Measurements from ENCODE around the gene LMBR1L. TPM values are rescaled to one million over a fixed set of nuclear protein-coding genes. Genes with fewer than 3 reads are reported as not detected.
"Not testable (repeated sequence)": the region's sequence is repeated elsewhere in the genome, so short reads cannot be mapped to it uniquely, and the experiment has no call there.

LMBR1L gene
- total RNA-seq, 1 experiment from 2014 or later = 46.8 TPM

GRCh38 chr12:49137476-49137875 is 26.8 kb upstream of the LMBR1L start:
- no peaks in the 10 kb centered on the region for H3K9me3 ChIP-seq (ENCODE audit: low read length)
- no peak for DNase-seq
- no peak overlapping the region for H3K27ac ChIP-seq (ENCODE audit: low read length)
- no peak overlapping the region for H3K4me2 ChIP-seq (ENCODE audit: low read depth, low read length, poor library complexity, severe bottlenecking)
- peaks cover 13% of the 10 kb centered on the region for H3K79me2 ChIP-seq (ENCODE audit: low read length)
- H4K20me1 ChIP-seq (ENCODE audit: insufficient read depth, low read depth, low read length) = no peaks in the 10 kb centered on the region
- H3K9me2 ChIP-seq (replicated peaks; ENCODE audit: insufficient read depth, low read length) = no peaks in the 10 kb centered on the region
- H3K36me3 ChIP-seq (ENCODE audit: insufficient read depth, low read length) = no peaks in the 10 kb centered on the region
- no peak overlapping the region for H2AFZ ChIP-seq (ENCODE audit: low read length)
- no peaks in the 10 kb centered on the region for H3K27me3 ChIP-seq (ENCODE audit: low read length)
- no peak overlapping the region for H3K9ac ChIP-seq (ENCODE audit: low read length)
- peaks cover 15% of the 10 kb centered on the region for H3K4me1 ChIP-seq (ENCODE audit: low read length)
- H3K4me3 ChIP-seq (ENCODE audit: low read length) = no peak overlapping the region

GRCh38 chr12:49136997-49137396 is 26.4 kb upstream of the LMBR1L start:
- not testable (repeated sequence) for H3K9ac ChIP-seq (ENCODE audit: low read length); H3K9me3 ChIP-seq (ENCODE audit: low read length); H3K4me2 ChIP-seq (ENCODE audit: low read depth, low read length, poor library complexity, severe bottlenecking); H2AFZ ChIP-seq (ENCODE audit: low read length); DNase-seq; H3K27ac ChIP-seq (ENCODE audit: low read length); H3K4me3 ChIP-seq (ENCODE audit: low read length); H4K20me1 ChIP-seq (ENCODE audit: insufficient read depth, low read depth, low read length); H3K36me3 ChIP-seq (ENCODE audit: insufficient read depth, low read length); H3K27me3 ChIP-seq (ENCODE audit: low read length); H3K9me2 ChIP-seq (replicated peaks; ENCODE audit: insufficient read depth, low read length)
- Histone ChIP-seq H3K79me2 (ENCODE audit: low read length) (peaks cover 13% of the 10 kb centered on the region), H3K4me1 (ENCODE audit: low read length) (peaks cover 20% of the 10 kb centered on the region)

GRCh38 chr12:49133590-49133989 is 22.9 kb upstream of the LMBR1L start:
- DNase-seq = no peak
- Histone ChIP-seq H3K9me2 (replicated peaks; ENCODE audit: insufficient read depth, low read length) (no peaks in the 10 kb centered on the region), H3K9me3 (ENCODE audit: low read length) (no peaks in the 10 kb centered on the region), H2AFZ (ENCODE audit: low read length) (peak overlapping the region; percentile 67), H3K4me3 (ENCODE audit: low read length) (peak overlapping the region; percentile 62), H3K4me2 (ENCODE audit: low read depth, low read length, poor library complexity, severe bottlenecking) (peak overlapping the region; percentile 82), H3K27ac (ENCODE audit: low read length) (peak overlapping the region; percentile 80), H3K27me3 (ENCODE audit: low read length) (no peaks in the 10 kb centered on the region), H3K9ac (ENCODE audit: low read length) (peak overlapping the region; percentile 69), H3K4me1 (ENCODE audit: low read length) (peaks cover 35% of the 10 kb centered on the region), H3K79me2 (ENCODE audit: low read length) (peaks cover 26% of the 10 kb centered on the region), H3K36me3 (ENCODE audit: insufficient read depth, low read length) (peaks cover 24% of the 10 kb centered on the region), H4K20me1 (ENCODE audit: insufficient read depth, low read depth, low read length) (peaks cover 14% of the 10 kb centered on the region)

DNA sequence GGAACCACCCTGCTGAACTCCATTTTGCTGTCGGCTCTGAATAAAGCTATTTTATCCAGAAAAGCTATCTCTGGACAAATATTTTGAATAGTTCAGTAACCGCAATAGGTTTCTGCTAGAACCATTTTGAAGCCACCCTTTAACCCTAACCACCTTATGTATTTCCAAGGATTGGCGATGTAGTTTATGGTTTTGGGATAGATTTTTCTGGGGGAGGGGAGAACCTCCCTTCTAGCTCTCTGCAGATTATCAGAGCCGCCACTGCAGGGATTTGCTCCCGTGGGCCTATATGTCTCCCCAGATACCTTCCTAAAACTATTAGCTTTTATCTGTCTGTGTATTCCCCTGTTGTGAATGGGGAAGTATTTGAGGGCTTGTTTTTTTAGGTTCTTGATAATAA is 22.4 kb upstream of the LMBR1L start:
- Histone ChIP-seq H3K79me2 (ENCODE audit: low read length) (peaks cover 26% of the 10 kb centered on the region), H3K4me3 (ENCODE audit: low read length) (peak overlapping the region; percentile 62), H3K27ac (ENCODE audit: low read length) (peak overlapping the region; percentile 80), H4K20me1 (ENCODE audit: insufficient read depth, low read depth, low read length) (peaks cover 14% of the 10 kb centered on the region), H3K27me3 (ENCODE audit: low read length) (no peaks in the 10 kb centered on the region), H2AFZ (ENCODE audit: low read length) (peak overlapping the region; percentile 67), H3K9me3 (ENCODE audit: low read length) (no peaks in the 10 kb centered on the region), H3K4me1 (ENCODE audit: low read length) (peaks cover 35% of the 10 kb centered on the region), H3K4me2 (ENCODE audit: low read depth, low read length, poor library complexity, severe bottlenecking) (peak overlapping the region; percentile 82), H3K36me3 (ENCODE audit: insufficient read depth, low read length) (peaks cover 24% of the 10 kb centered on the region), H3K9me2 (replicated peaks; ENCODE audit: insufficient read depth, low read length) (no peaks in the 10 kb centered on the region), H3K9ac (ENCODE audit: low read length) (peak overlapping the region; percentile 69)
- DNase-seq = peak; percentile 58

DNA sequence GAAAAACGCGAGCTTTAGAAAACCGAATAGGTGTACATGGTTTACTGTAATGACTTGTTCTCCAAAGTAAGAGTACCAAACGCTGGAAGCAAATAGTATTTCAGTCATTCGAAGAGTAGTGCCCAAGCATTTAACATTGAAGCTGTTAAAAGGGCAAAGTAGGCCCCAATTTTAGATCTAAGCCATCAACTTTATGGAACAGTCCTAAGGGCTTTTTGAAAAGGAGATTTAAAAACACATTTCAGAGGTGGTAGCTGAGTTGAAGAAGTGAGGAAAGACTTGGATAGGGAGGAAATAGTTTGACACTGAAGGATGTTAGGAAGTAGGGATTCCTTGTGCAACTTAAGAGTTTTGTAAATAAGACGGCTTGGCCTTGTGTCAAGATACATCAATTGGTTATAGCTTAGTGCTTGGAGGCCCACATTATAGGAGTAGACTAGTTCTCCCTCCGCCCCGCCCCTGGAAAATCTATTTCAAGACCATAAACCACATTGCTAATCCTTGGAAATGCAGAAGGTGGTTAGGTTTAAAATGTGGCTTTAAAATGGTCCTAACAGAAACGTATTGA is 21.3 kb upstream of the LMBR1L start:
- Histone ChIP-seq H3K9ac (ENCODE audit: low read length) (peak overlapping the region; percentile 69), H3K4me2 (ENCODE audit: low read depth, low read length, poor library complexity, severe bottlenecking) (peak overlapping the region; percentile 82), H3K4me3 (ENCODE audit: low read length) (peak overlapping the region; percentile 62), H3K27me3 (ENCODE audit: low read length) (no peaks in the 10 kb centered on the region), H3K27ac (ENCODE audit: low read length) (peak overlapping the region; percentile 80), H4K20me1 (ENCODE audit: insufficient read depth, low read depth, low read length) (peaks cover 18% of the 10 kb centered on the region), H3K79me2 (ENCODE audit: low read length) (peaks cover 26% of the 10 kb centered on the region), H3K4me1 (ENCODE audit: low read length) (peaks cover 35% of the 10 kb centered on the region), H2AFZ (ENCODE audit: low read length) (peak overlapping the region; percentile 67; the same call in 1 of the 2 replicates), H3K9me2 (replicated peaks; ENCODE audit: insufficient read depth, low read length) (no peaks in the 10 kb centered on the region), H3K36me3 (ENCODE audit: insufficient read depth, low read length) (peaks cover 29% of the 10 kb centered on the region), H3K9me3 (ENCODE audit: low read length) (no peaks in the 10 kb centered on the region)
- DNase-seq = peak; percentile 59

DNA sequence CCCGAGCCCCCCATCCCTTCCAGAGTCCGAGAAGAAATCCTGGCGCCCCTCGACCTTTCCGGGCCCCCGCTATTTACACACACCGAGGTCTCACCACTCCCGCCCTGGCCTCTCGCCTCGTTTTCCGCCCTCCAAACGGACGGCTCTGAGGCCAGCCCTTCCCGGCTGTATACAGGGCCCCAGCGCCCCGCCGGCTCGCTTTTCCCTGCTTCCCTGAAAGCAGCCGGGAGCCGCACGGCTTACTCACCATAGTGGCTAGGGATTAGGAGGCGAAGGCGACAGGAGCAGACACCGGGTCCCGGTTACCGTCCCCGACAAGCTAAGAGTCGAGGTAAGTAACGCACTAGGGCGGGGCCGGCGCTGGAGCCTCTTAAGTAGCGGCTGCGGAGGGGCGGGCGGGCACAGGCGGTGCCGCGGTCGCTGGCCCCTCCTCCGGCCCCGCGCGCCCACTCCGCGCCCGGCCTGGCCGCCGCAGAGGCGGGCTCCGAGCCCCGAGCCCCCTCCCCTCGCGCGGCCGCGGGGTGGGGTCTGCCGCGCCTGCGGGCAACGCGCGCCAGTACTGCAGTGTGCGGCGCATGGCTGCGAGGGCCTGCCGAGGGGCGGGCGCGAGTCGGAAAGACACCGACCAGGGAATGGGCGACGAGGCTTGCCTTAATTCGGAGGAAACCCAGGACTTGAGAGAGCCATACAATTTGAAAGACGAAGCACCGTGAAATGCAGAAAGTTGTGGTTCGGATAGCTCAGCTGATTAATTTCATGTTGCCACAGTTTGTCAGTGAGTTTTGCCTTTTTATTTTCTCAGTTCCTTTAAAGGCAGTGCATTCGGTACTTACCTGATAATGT is 20.6 kb upstream of the LMBR1L start, which contains the start of gene TUBA1B:
TSS of gene TUBA1B (minus strand) at position 345 of the 843 bp plus-strand sequence. CDS start at position 250, 95 bp downstream.
- H2AFZ ChIP-seq (ENCODE audit: low read length) = peak within 1 kb of the TSS; percentile 67; the same call in 1 of the 2 replicates
- H3K4me3 ChIP-seq (ENCODE audit: low read length) = peak within 1 kb of the TSS; percentile 92
- H3K4me1 ChIP-seq (ENCODE audit: low read length) = peaks cover 35% of the 10 kb centered on the region
- H3K27ac ChIP-seq (ENCODE audit: low read length) = peak within 1 kb of the TSS; percentile 95
- peak within 1 kb of the TSS; percentile 87 for H3K4me2 ChIP-seq (ENCODE audit: low read depth, low read length, poor library complexity, severe bottlenecking)
- no peaks in the 10 kb centered on the region for H3K27me3 ChIP-seq (ENCODE audit: low read length)
- peaks cover 26% of the 10 kb centered on the region for H3K79me2 ChIP-seq (ENCODE audit: low read length)
- peaks cover 18% of the 10 kb centered on the region for H4K20me1 ChIP-seq (ENCODE audit: insufficient read depth, low read depth, low read length)
- H3K9me2 ChIP-seq (replicated peaks; ENCODE audit: insufficient read depth, low read length) = no peaks in the 10 kb centered on the region
- H3K36me3 ChIP-seq (ENCODE audit: insufficient read depth, low read length) = peaks cover 29% of the 10 kb centered on the region
- DNase-seq = peak; percentile 96
- peak within 1 kb of the TSS; percentile 97 for H3K9ac ChIP-seq (ENCODE audit: low read length)
- H3K9me3 ChIP-seq (ENCODE audit: low read length) = no peaks in the 10 kb centered on the region

- Histone ChIP-seq H3K36me3 (ENCODE audit: insufficient read depth, low read length) (peaks cover 29% of the 10 kb centered on the region), H3K9ac (ENCODE audit: low read length) (peak overlapping the region; percentile 97), H2AFZ (ENCODE audit: low read length) (no peak overlapping the region), H3K79me2 (ENCODE audit: low read length) (peaks cover 26% of the 10 kb centered on the region), H3K27ac (ENCODE audit: low read length) (peak overlapping the region; percentile 95), H3K4me1 (ENCODE audit: low read length) (peaks cover 35% of the 10 kb centered on the region), H3K4me3 (ENCODE audit: low read length) (peak overlapping the region; percentile 92), H4K20me1 (ENCODE audit: insufficient read depth, low read depth, low read length) (peaks cover 18% of the 10 kb centered on the region), H3K9me3 (ENCODE audit: low read length) (no peaks in the 10 kb centered on the region), H3K4me2 (ENCODE audit: low read depth, low read length, poor library complexity, severe bottlenecking) (peak overlapping the region; percentile 87), H3K27me3 (ENCODE audit: low read length) (no peaks in the 10 kb centered on the region), H3K9me2 (replicated peaks; ENCODE audit: insufficient read depth, low read length) (no peaks in the 10 kb centered on the region)
- DNase-seq = peak; percentile 96
Observed at GRCh38 chr12:49130151-49131050, 19.8 kb upstream of the LMBR1L start.

All from Karpas-422 (cell line).